Endothelial cell of umbilical vein (primary cell): ENCODE data around the gene PDCD1. TPM values are rescaled to one million over a fixed set of nuclear protein-coding genes. Genes with fewer than 3 reads are reported as not detected.

Source experiments
- BruUV-seq: library from RNA; stranded (reverse); fragments of 400-500 nt; replicated peaks from 2 replicates; lab custom pipeline; 2021; lab: Mats Ljungman, UMichigan
- CTCF ChIA-PET: fragments of 300-600, 350-600 bp; sonication (Branson Sonifier 250); formaldehyde crosslinking; loops from one replicate; lab custom pipeline; 2021; ENCODE audit warnings: antibody characterized with exemption, inconsistent platforms; lab: Charles Lee
- POLR2A ChIA-PET: fragments of 300-600, 350-600 bp; sonication (Branson Sonifier 250); formaldehyde crosslinking; loops from one replicate; lab custom pipeline; 2021; ENCODE audit warnings: antibody characterized with exemption, inconsistent platforms; lab: Charles Lee
- DNase-seq: peaks from one replicate; pipeline ENCODE4 v3.0.0-alpha.2; 2011; ENCODE audit warnings: low read depth, low spot score
- FAIRE-seq: peaks from 2 replicates; lab custom pipeline; 2011; peaks lifted over from hg19 to GRCh38; lab: Jason Lieb, UNC
- H2AFZ ChIP-seq: 2 replicates; pipeline ENCODE4 v1.6.0; 2012; ENCODE audit warnings: low read depth, low read length, control low read depth, inconsistent platforms
- H3K27ac ChIP-seq: 2 replicates; pipeline ENCODE4 v1.5.1; 2011; ENCODE audit warnings: low read depth, mild to moderate bottlenecking, control low read depth, low read length, moderate library complexity; ENCODE audit not compliant: insufficient read depth
- H3K27me3 ChIP-seq, 2 experiments: 2 replicates each; pipeline versions ENCODE4 v1.6.0 to v1.6.1; 2011; ENCODE audit warnings: low read length in 2 of 2, mixed read lengths in 1 of 2; ENCODE audit not compliant: control insufficient read depth in 2 of 2, insufficient read depth in 2 of 2
- H3K36me3 ChIP-seq, 2 experiments: 2 replicates in 1 of 2; 3 replicates in 1 of 2; pipeline ENCODE4 v1.5.1; 2011; ENCODE audit warnings: low read length in 2 of 2, mild to moderate bottlenecking in 1 of 2, moderate library complexity in 1 of 2; ENCODE audit not compliant: control insufficient read depth in 2 of 2, insufficient read depth in 2 of 2; ENCODE audit errors: extremely low read depth in 1 of 2
- H3K4me1 ChIP-seq: 3 replicates; pipeline ENCODE4 v1.5.1; 2011; ENCODE audit warnings: mild to moderate bottlenecking, low read length; ENCODE audit not compliant: control insufficient read depth, insufficient read depth; ENCODE audit errors: extremely low read depth
- H3K4me2 ChIP-seq: 2 replicates; pipeline ENCODE4 v1.6.1; 2011; ENCODE audit warnings: low read length, control low read depth, mixed read lengths; ENCODE audit not compliant: insufficient read depth
- H3K4me3 ChIP-seq, 3 experiments: fragments of 200-600 bp in 1 of 3; sonication (generic), shearing (Covaris generic) in 1 of 3; replicated peaks in 1 of 3; 2 replicates each; pipeline ENCODE4 v1.5.1; 2011 to 2016; ENCODE audit warnings: control low read depth in 3 of 3, low read length in 3 of 3, mild to moderate bottlenecking in 2 of 3, inconsistent platforms in 1 of 3, low read depth in 1 of 3, moderate library complexity in 1 of 3; ENCODE audit not compliant: insufficient read depth in 1 of 3
- H3K79me2 ChIP-seq: 2 replicates; pipeline ENCODE4 v1.6.0; 2012; ENCODE audit warnings: low read length, inconsistent platforms; ENCODE audit not compliant: control insufficient read depth, insufficient read depth
- H3K9ac ChIP-seq: replicated peaks from 2 replicates; pipeline ENCODE3; 2011; ENCODE audit warnings: low read length, control low read depth; ENCODE audit not compliant: insufficient read depth; ENCODE audit errors: extremely low read depth
- H3K9me1 ChIP-seq: replicated peaks from 3 replicates; pipeline ENCODE4 v1.6.0; 2011; ENCODE audit warnings: mild to moderate bottlenecking, low read length; ENCODE audit not compliant: control insufficient read depth, insufficient read depth; ENCODE audit errors: extremely low read depth
- H3K9me3 ChIP-seq: replicated peaks from 2 replicates; pipeline ENCODE4 v1.5.1; 2012; ENCODE audit warnings: low read length, inconsistent platforms; ENCODE audit not compliant: control insufficient read depth, insufficient read depth
- H4K20me1 ChIP-seq: replicated peaks from 2 replicates; pipeline ENCODE3; 2011; ENCODE audit warnings: mild to moderate bottlenecking, low read length; ENCODE audit not compliant: control insufficient read depth, insufficient read depth; ENCODE audit errors: extremely low read depth
- EZH2 ChIP-seq: IDR thresholded peaks from 2 replicates; pipeline ENCODE4 v1.6.1; 2012; ENCODE audit warnings: borderline replicate concordance, low read depth, mild to moderate bottlenecking, moderate library complexity, low read length, inconsistent platforms; ENCODE audit not compliant: severe bottlenecking
- GATA2 ChIP-seq: IDR thresholded peaks from 2 replicates; pipeline ENCODE4 v1.7.0; 2011; ENCODE audit warnings: low read depth, mild to moderate bottlenecking, moderate library complexity, mixed read lengths, low read length; ENCODE audit not compliant: insufficient read length, insufficient read depth
- JUN ChIP-seq: IDR thresholded peaks from 2 replicates; pipeline ENCODE4 v1.6.1; 2011; ENCODE audit warnings: borderline replicate concordance, low read depth; ENCODE audit not compliant: insufficient read length, insufficient read depth
- MYC ChIP-seq: IDR thresholded peaks from one replicate; pipeline ENCODE4 v1.6.1; 2011; ENCODE audit warnings: mild to moderate bottlenecking, low read depth, low read length
- POLR2A ChIP-seq: IDR thresholded peaks from 2 replicates; pipeline ENCODE4 v1.6.1; 2012; ENCODE audit warnings: low read depth, mild to moderate bottlenecking, control low read depth, low read length
- POLR2AphosphoS5 ChIP-seq: IDR thresholded peaks from 2 replicates; pipeline ENCODE4 v1.6.1; 2012; ENCODE audit warnings: low read depth, mild to moderate bottlenecking, control low read depth, low read length, moderate library complexity; ENCODE audit not compliant: insufficient read depth
- dilution Hi-C: fragments of 300-500 bp; cut with MboI; formaldehyde crosslinking; loops from one replicate; pipeline ENCODE4 v1.15.0; 2019; ENCODE audit warnings: low sequenced_read_pairs; ENCODE audit not compliant: extremely low pct_ligation_motif_present
- intact Hi-C: fragments of 100-400 bp; cut with micrococcal nuclease; formaldehyde crosslinking; loops from one replicate; pipeline ENCODE4 v1.10.0; 2022
- polyA plus RNA-seq, 4 experiments: library from polyadenylated mRNA; depleted of rRNA in 3 of 4; stranded (reverse) in 3 of 4; unstranded in 1 of 4; fragments of >200 nt; gene quantifications; 2 replicates each; pipeline versions ENCODE4 v1.2.1 to v1.2.3, GENCODE V29; 2011 to 2012; ENCODE audit warnings: missing spikeins in 1 of 4
- total RNA-seq: library from RNA; stranded (reverse); gene quantifications from 2 replicates; pipeline ENCODE4 v1.2.3, GENCODE V29; 2021
- TF ChIP-seq, protein P1 (sequence below), 2 donors: IDR thresholded peaks; 1 replicate in 1 of 2; 2 replicates in 1 of 2; pipeline ENCODE4 v1.5.1; 2011; ENCODE audit warnings: low read length in 2 of 2, mild to moderate bottlenecking in 2 of 2, moderate library complexity in 2 of 2, control low read depth in 1 of 2, inconsistent platforms in 1 of 2, low read depth in 1 of 2; ENCODE audit not compliant: insufficient read depth in 1 of 2; ENCODE audit errors: extremely low read depth in 1 of 2
- TF ChIP-seq, protein P2 (sequence below): IDR thresholded peaks from 2 replicates; pipeline ENCODE4 v1.6.1; 2011; ENCODE audit not compliant: insufficient read depth, insufficient read length

Gene PDCD1
- total and polyA plus RNA-seq, 2 donors (not counting 3 experiments of a cell fraction or from before 2014, with no cell fraction given), result not detected

DNA sequence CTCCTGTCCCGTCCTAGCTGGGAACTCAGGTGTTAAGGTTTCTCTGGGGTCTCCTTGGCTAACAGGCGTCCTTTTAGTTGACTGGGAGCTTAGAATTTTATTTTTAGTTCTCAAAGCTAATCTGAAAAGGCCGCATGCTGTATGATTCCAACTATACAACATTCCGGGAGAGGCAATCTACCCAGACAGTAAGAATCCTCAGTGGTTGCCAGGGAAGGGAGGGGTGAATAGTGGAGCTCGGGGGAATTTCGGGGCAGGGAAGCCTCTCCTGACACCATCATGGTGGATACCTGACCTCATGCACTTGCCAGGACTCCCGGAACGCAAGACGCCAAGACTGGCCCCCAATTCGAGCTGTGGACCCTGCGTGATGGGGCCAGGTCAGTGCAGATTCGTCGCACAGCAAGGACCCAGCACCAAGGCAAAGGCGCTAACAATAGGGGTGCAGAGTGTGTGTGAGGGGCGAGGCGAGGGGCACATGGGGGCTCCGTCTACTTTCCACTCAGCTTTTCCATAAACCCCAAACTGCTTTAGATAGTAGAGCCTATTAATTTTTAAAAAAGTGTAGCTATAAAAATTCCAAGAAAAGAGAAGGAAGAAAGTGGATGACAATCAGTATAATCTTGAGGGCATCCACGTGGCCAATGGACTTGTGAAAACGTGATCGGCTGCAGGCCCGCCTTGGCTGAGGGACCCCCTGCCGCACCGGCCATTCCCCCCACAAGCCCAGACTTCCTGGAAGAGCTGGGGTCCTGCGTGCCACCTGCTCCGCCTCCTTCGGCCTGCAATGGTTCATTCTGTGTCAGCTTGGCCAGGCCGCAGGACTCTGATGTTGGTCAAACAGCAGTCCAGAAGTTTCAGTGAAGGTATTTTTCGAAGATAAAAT lies 17.3 kb downstream of the PDCD1 start:
- CTCF ChIA-PET, result no interaction called here
- Histone ChIP-seq H3K27ac (no peak overlapping the region), H3K9me1 (no peaks in the 10 kb centered on the region), H3K79me2 (no peaks in the 10 kb centered on the region), H2AFZ (no peak overlapping the region), H3K9me3 (no peaks in the 10 kb centered on the region), H3K9ac (no peak overlapping the region), H3K27me3 (peaks cover 20 to 23% of the 10 kb centered on the region in 2 experiments), H3K4me3 (no peak overlapping the region), H3K4me1 (peaks cover 7% of the 10 kb centered on the region), H3K4me2 (no peak overlapping the region), H4K20me1 (no peaks in the 10 kb centered on the region), H3K36me3 (no peaks in the 10 kb centered on the region)
- TF ChIP-seq JUN (no peak), EZH2 (no peak), POLR2A (no peak), MYC (no peak), POLR2AphosphoS5 (no peak), GATA2 (no peak)
- TF ChIP-seq, protein P1, sequence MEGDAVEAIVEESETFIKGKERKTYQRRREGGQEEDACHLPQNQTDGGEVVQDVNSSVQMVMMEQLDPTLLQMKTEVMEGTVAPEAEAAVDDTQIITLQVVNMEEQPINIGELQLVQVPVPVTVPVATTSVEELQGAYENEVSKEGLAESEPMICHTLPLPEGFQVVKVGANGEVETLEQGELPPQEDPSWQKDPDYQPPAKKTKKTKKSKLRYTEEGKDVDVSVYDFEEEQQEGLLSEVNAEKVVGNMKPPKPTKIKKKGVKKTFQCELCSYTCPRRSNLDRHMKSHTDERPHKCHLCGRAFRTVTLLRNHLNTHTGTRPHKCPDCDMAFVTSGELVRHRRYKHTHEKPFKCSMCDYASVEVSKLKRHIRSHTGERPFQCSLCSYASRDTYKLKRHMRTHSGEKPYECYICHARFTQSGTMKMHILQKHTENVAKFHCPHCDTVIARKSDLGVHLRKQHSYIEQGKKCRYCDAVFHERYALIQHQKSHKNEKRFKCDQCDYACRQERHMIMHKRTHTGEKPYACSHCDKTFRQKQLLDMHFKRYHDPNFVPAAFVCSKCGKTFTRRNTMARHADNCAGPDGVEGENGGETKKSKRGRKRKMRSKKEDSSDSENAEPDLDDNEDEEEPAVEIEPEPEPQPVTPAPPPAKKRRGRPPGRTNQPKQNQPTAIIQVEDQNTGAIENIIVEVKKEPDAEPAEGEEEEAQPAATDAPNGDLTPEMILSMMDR (IDR thresholded peaks at IDR 0.05; ENCODE audit: extremely low read depth in 1 of 2, insufficient read depth in 1 of 2, low read depth in 1 of 2, low read length in 2 of 2), result no peak
- TF ChIP-seq, protein P2, sequence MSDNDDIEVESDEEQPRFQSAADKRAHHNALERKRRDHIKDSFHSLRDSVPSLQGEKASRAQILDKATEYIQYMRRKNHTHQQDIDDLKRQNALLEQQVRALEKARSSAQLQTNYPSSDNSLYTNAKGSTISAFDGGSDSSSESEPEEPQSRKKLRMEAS, result no peak
- intact Hi-C loops (no loop called here), dilution Hi-C loops (no loop called here)
- FAIRE-seq (no peak), DNase-seq (no peak)
- no TSS peak for BruUV-seq
- POLR2A ChIA-PET, result no interaction called here
